D721Med (cell line): Measurements from ENCODE around the gene RPS6KA3.

Experiments
- DNase-seq: peaks from one replicate; pipeline ENCODE4 v3.0.0; 2011; ENCODE audit warnings: low spot score; ENCODE audit not compliant: insufficient read length
- FAIRE-seq: peaks from 2 replicates; lab custom pipeline; 2011; peaks lifted over from hg19 to GRCh38; lab: Jason Lieb, UNC
- CTCF ChIP-seq: IDR thresholded peaks from 2 replicates; pipeline ENCODE4 v1.5.1; 2012; ENCODE audit warnings: mild to moderate bottlenecking, control low read depth; ENCODE audit not compliant: insufficient read depth; ENCODE audit errors: missing control alignments

Gene RPS6KA3

GRCh38 chrX:20225488-20225833 is 41.2 kb downstream of the RPS6KA3 start:
- no peak for FAIRE-seq
- no peak for TF ChIP-seq CTCF

GRCh38 chrX:20224814-20225487 is 41.8 kb downstream of the RPS6KA3 start:
- FAIRE-seq, result no peak
- TF ChIP-seq CTCF, result no peak
- no peak for DNase-seq

More at GRCh38 chrX:20225488-20225833, 41.2 kb downstream of the RPS6KA3 start:
- DNase-seq, result no peak

GRCh38 chrX:20221902-20222301 is 44.8 kb downstream of the RPS6KA3 start:
- FAIRE-seq, result no peak
- TF ChIP-seq CTCF, result no peak
- no peak for DNase-seq

GRCh38 chrX:20218836-20219505 is 47.7 kb downstream of the RPS6KA3 start:
- no peak for TF ChIP-seq CTCF
- FAIRE-seq (no peak), DNase-seq (no peak)

GRCh38 chrX:20217906-20218305 is 48.8 kb downstream of the RPS6KA3 start:
- FAIRE-seq, result no peak
- no peak for TF ChIP-seq CTCF
- DNase-seq, result no peak

- no peak for TF ChIP-seq CTCF
- no peak for FAIRE-seq
- no peak for DNase-seq
These were observed 49.4 kb downstream of the RPS6KA3 start for GRCh38 chrX:20217271-20217670.

GRCh38 chrX:20215565-20215964 is 51.1 kb downstream of the RPS6KA3 start:
- no peak for TF ChIP-seq CTCF
- no peak for FAIRE-seq

More at GRCh38 chrX:20215565-20215964, 51.1 kb downstream of the RPS6KA3 start:
- no peak for DNase-seq
